HG03432 (cell line): ENCODE data around the gene MANSC4.
"Not testable (repeated sequence)": the region's sequence is repeated elsewhere in the genome, so short reads cannot be mapped to it uniquely, and the experiment has no call there.

Experiments used
- ATAC-seq: cut with Tn5 transposase; IDR thresholded peaks from one replicate; pipeline ENCODE4 v1.9.1; 2021; ENCODE audit warnings: mild to moderate bottlenecking, moderate library complexity; ENCODE audit not compliant: unreplicated experiment

Gene MANSC4

GRCh38 chr12:27756670-27757195, 23.3 kb downstream of the MANSC4 start:
- no peak for ATAC-seq

DNA sequence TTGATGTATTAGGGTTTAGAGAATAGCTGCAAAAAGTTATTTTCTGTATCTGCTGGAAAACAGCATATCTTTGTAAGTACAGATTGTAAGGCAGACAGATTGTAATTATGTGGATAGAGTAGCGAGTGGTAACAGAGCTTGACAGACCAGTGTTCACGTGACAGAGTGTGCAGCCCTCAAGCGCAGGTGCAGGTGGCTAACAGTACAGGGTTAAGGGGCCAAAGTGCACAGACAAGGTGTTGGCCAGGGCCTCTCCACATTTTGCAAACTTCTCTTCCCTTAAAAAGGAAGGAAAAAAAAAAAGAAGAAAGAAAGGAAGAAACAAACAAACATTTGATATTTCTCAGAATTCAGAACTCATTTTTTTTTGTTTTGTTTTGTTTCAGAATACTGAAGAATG, 25.2 kb downstream of the MANSC4 start:
- no peak for ATAC-seq

GRCh38 chr12:27751386-27752047, 28.5 kb downstream of the MANSC4 start:
- ATAC-seq, result no peak

GRCh38 chr12:27747111-27747820, 32.8 kb downstream of the MANSC4 start:
- ATAC-seq, result no peak

DNA sequence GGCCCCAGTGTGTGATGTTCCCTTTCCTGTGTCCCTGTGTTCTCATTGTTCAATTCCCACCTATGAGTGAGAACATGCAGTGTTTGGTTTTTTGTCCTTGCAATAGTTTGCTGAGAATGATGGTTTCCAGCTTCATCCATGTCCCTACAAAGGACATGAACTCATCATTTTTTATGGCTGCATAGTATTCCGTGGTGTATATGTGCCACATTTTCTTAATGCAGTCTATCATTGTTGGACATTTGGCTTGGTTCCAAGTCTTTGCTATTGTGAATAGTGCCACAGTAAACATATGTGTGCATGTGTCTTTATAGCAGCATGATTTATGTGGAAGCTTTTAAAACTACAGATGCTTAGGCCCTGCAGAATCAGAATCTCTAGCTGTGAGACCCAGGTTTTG, 34.3 kb downstream of the MANSC4 start:
- ATAC-seq, result not testable (repeated sequence)

- no peak for ATAC-seq
Measured at GRCh38 chr12:27743601-27744000, 36.4 kb downstream of the MANSC4 start.

DNA sequence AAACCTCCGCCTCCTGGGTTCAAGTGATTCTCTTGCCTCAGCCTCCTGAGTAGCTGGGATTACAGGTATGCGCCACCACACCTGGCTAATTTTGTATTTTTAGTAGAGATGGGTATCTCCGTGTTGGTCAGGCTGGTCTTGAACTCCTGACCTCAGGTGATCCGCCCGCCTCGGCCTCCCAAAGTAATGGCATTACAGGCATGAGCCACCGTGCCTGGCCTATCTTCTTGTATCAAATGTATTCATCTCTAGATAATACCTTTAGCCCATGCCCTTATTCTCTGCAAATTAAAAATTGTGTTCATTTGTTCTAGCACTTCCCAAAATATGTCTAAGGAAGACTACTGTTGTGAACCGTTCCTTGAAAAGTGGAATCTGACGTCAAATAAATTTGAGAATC, 45.7 kb downstream of the MANSC4 start:
- not testable (repeated sequence) for ATAC-seq

DNA sequence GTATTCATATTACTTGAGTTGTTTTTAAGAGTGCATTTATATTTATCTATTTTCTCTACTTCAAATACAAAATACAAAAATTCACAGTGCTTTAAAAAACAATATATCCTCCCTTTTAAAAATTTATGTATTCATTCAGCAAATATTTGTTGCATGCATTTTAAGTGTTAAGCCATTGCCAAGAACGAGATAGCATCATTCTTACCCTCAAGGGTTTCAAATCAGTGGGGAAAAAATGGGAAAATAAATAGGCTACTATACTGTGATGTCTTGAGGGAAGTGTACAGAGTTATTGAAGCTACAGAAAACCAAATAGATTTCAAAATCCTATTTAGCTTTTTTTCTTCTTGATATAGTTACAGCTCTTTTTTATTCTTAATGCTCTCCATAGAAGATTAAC, 46.2 kb downstream of the MANSC4 start:
- ATAC-seq, result no peak

GRCh38 chr12:27733052-27733656, 46.9 kb downstream of the MANSC4 start:
- peak; percentile 57 for ATAC-seq

- ATAC-seq, result no peak
Measured at GRCh38 chr12:27732281-27732680, 47.8 kb downstream of the MANSC4 start.

DNA sequence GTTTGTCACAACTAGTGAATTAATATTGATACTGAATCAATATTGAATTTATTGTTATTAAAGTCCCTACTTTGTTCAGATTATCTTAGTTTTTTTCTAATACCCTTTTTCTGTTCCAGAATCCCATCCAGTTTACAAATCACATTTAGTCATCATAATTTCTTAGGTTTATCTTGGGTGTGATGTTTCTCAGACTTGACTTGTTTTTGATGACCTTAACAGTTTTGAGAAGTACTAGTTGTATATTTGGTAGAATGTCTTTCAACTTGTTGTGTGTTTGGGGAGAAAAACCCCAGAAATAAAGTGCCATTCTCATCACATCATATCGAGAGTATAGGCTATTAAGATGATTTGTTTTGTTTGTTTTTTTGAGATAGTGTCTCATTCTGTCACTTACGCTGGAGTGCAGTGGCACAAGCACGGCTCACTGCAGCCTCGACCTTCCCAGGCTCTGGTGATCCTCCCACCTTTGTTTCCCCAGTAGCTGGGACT, 49.9 kb downstream of the MANSC4 start:
- no peak for ATAC-seq

DNA sequence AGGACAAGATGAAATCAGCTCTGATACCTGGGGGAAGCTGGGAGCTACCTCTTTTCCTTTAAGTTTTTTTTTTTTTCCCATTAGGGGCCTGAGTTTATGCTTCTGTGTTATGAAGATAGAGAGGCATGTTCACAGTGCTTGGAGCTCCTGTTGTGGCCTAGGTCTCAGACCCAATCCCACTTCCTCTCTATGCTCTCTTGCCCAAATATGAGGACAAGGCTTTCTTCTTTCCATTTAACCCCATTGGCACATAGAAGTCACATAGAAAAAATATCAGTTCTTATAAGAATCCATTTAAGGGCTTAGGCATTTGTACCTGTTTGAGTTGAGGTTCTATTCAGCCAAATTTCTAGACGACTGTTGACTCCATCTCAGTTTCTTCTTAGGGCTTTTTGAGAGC, 56.8 kb downstream of the MANSC4 start:
- ATAC-seq, result no peak
